SU-DHL-6 (cell line): ENCODE data around the gene ATF7IP.

ENCODE experiments used
- EZH2phosphoT487 ChIP-seq: fragments of 200-600 bp; sonication (generic), shearing (Covaris generic); conservative IDR thresholded peaks from 2 replicates; pipeline ENCODE4 v1.6.1; 2018; ENCODE audit warnings: mild to moderate bottlenecking, antibody characterized with exemption, low read length, moderate library complexity, mixed read lengths
- TF ChIP-seq, protein P1 (sequence below): fragments of 200-600 bp; sonication (generic); IDR thresholded peaks from one replicate; pipeline ENCODE4 v1.5.1; 2017; ENCODE audit warnings: antibody characterized with exemption, mild to moderate bottlenecking, low read length, moderate library complexity; ENCODE audit not compliant: insufficient read depth, poor library complexity, severe bottlenecking

GRCh38 chr12:14362352-14362751 lies 3.1 kb upstream of the ATF7IP start:
- TF ChIP-seq, protein P1, sequence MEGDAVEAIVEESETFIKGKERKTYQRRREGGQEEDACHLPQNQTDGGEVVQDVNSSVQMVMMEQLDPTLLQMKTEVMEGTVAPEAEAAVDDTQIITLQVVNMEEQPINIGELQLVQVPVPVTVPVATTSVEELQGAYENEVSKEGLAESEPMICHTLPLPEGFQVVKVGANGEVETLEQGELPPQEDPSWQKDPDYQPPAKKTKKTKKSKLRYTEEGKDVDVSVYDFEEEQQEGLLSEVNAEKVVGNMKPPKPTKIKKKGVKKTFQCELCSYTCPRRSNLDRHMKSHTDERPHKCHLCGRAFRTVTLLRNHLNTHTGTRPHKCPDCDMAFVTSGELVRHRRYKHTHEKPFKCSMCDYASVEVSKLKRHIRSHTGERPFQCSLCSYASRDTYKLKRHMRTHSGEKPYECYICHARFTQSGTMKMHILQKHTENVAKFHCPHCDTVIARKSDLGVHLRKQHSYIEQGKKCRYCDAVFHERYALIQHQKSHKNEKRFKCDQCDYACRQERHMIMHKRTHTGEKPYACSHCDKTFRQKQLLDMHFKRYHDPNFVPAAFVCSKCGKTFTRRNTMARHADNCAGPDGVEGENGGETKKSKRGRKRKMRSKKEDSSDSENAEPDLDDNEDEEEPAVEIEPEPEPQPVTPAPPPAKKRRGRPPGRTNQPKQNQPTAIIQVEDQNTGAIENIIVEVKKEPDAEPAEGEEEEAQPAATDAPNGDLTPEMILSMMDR: no peak
- no peak for TF ChIP-seq EZH2phosphoT487
